GM12874 (cell line): ENCODE results near the gene OR4K13.

Experiments
- CTCF ChIP-seq: IDR thresholded peaks from 2 replicates; pipeline ENCODE4 v1.5.1; 2011; ENCODE audit warnings: low read depth, mild to moderate bottlenecking, control low read depth, low read length, moderate library complexity; ENCODE audit not compliant: insufficient read depth

The OR4K13 gene

GRCh38 chr14:20035938-20036337 is at the start of gene OR4K13:
Gene OR4K13, minus strand, starts transcription at chr14:20036038. Its CDS starts 1,280 bp downstream, at chr14:20034758.
- no peak for TF ChIP-seq CTCF

GRCh38 chr14:20059745-20060144 is 23.9 kb upstream of the OR4K13 start, which contains the start of gene OR4L1:
Gene OR4L1, plus strand, starts transcription at chr14:20060045. Its CDS starts 0 bp downstream, at chr14:20060045.
- TF ChIP-seq CTCF = no peak

GRCh38 chr14:20048202-20048601 is 12.4 kb upstream of the OR4K13 start:
- no peak for TF ChIP-seq CTCF

GRCh38 chr14:20044243-20044642 is 8.4 kb upstream of the OR4K13 start:
- TF ChIP-seq CTCF = no peak

- no peak for TF ChIP-seq CTCF
These were observed 389 bp downstream of the OR4K13 start for GRCh38 chr14:20035449-20035848.

GRCh38 chr14:20031058-20031457 is 4.8 kb downstream of the OR4K13 start:
- no peak for TF ChIP-seq CTCF

GRCh38 chr14:20019257-20019865 is 16.5 kb downstream of the OR4K13 start, which contains the start of gene OR4K14:
Gene OR4K14, minus strand, starts transcription at chr14:20019307. Its CDS starts 4,114 bp downstream, at chr14:20015193.
- no peak for TF ChIP-seq CTCF
